Measurements from ENCODE around the gene NAGK. TPM values are rescaled to one million over a fixed set of nuclear protein-coding genes. Genes with fewer than 3 reads are reported as not detected.

The NAGK gene
- total RNA-seq, 4 donors from 2014 or later = 58.0 to 125 (median 67.6) TPM

- TF ChIP-seq EP300 (IDR thresholded peaks at IDR 0.05; ENCODE audit: low read depth) (no peak), POLR2AphosphoS5 (IDR thresholded peaks at IDR 0.05) (no peak), CTCF (IDR thresholded peaks at IDR 0.05) (no peak), POLR2A (IDR thresholded peaks at IDR 0.05) (no peak)
- WGBS, 2 donors (ENCODE audit: low coverage in 1 of 2) = 81 to 93% methylated on average over 4 to 6 of the region's 6 CpGs
- in situ Hi-C loops (cut with MboI; ENCODE audit: low pct_ligation_motif_present in 1 of 4, low pct_unique_long_range_greater_than_20kb in 1 of 4, low sequenced_read_pairs in 3 of 4) = no loop called here
- Histone ChIP-seq H3K27me3 (no peaks in the 10 kb centered on the region), H3K27ac (no peak overlapping the region), H3K9me3 (no peaks in the 10 kb centered on the region), H3K36me3 (peaks cover 0 to 12% (median 2%) of the 10 kb centered on the region in 4 donors), H3K4me1 (no peaks in the 10 kb centered on the region), H3K4me3 (no peak overlapping the region)
- DNase-seq = no peak
- intact Hi-C loops (cut with DNase I; ENCODE audit: low total_unique reads) = no loop called here
These were observed 51.7 kb downstream of the NAGK start for GRCh38 chr2:71120195-71120594.

GRCh38 chr2:71121479-71121878, 53.0 kb downstream of the NAGK start:
- Histone ChIP-seq H3K9me3 (no peaks in the 10 kb centered on the region), H3K4me1 (no peaks in the 10 kb centered on the region), H3K4me3 (no peak overlapping the region), H3K27me3 (no peaks in the 10 kb centered on the region), H3K36me3 (peaks cover 0 to 7% (median 2%) of the 10 kb centered on the region in 4 donors), H3K27ac (no peak overlapping the region)
- WGBS, 2 donors (ENCODE audit: low coverage in 1 of 2) = 100% methylated on average over 1 of the region's 1 CpG
- in situ Hi-C loops (cut with MboI; ENCODE audit: low pct_ligation_motif_present in 1 of 4, low pct_unique_long_range_greater_than_20kb in 1 of 4, low sequenced_read_pairs in 3 of 4) (no loop called here), intact Hi-C loops (cut with DNase I; ENCODE audit: low total_unique reads) (no loop called here)
- TF ChIP-seq POLR2A (IDR thresholded peaks at IDR 0.05) (no peak), EP300 (IDR thresholded peaks at IDR 0.05; ENCODE audit: low read depth) (no peak), POLR2AphosphoS5 (IDR thresholded peaks at IDR 0.05) (no peak), CTCF (IDR thresholded peaks at IDR 0.05) (no peak)
- DNase-seq = no peak

- in situ Hi-C loops (cut with MboI; ENCODE audit: low pct_ligation_motif_present in 1 of 4, low pct_unique_long_range_greater_than_20kb in 1 of 4, low sequenced_read_pairs in 3 of 4) (no loop called here), intact Hi-C loops (cut with DNase I; ENCODE audit: low total_unique reads) (no loop called here)
- no peak overlapping the region for H3K27ac ChIP-seq
- TF ChIP-seq POLR2A (IDR thresholded peaks at IDR 0.05) (no peak), POLR2AphosphoS5 (IDR thresholded peaks at IDR 0.05) (no peak), EP300 (IDR thresholded peaks at IDR 0.05; ENCODE audit: low read depth) (no peak), CTCF (IDR thresholded peaks at IDR 0.05) (no peak)
- no peak overlapping the region for H3K4me3 ChIP-seq
- no peaks in the 10 kb centered on the region for H3K9me3 ChIP-seq
- WGBS, 2 donors (ENCODE audit: low coverage in 1 of 2) = 72 to 90% methylated on average over 3 to 7 of the region's 7 CpGs
- peaks cover 0 to 6% (median 0%) of the 10 kb centered on the region in 4 donors for H3K4me1 ChIP-seq
- no peaks in the 10 kb centered on the region for H3K27me3 ChIP-seq
- H3K36me3 ChIP-seq = peaks cover 0 to 5% (median 2%) of the 10 kb centered on the region in 4 donors
- no peak for DNase-seq
These were observed 54.2 kb downstream of the NAGK start for GRCh38 chr2:71122387-71123298.

- intact Hi-C loops (cut with DNase I; ENCODE audit: low total_unique reads) (no loop called here), in situ Hi-C loops (cut with MboI; ENCODE audit: low pct_ligation_motif_present in 1 of 4, low pct_unique_long_range_greater_than_20kb in 1 of 4, low sequenced_read_pairs in 3 of 4) (no loop called here)
- no peak for DNase-seq
- Histone ChIP-seq H3K9me3 (no peaks in the 10 kb centered on the region), H3K4me1 (peaks cover 8 to 13% (median 12%) of the 10 kb centered on the region in 4 donors), H3K27ac (no peak overlapping the region), H3K36me3 (peaks cover 0 to 5% (median 2%) of the 10 kb centered on the region in 4 donors), H3K27me3 (no peaks in the 10 kb centered on the region), H3K4me3 (no peak overlapping the region)
- WGBS, 2 donors (ENCODE audit: low coverage in 1 of 2) = 94 to 97% methylated on average over 4 to 7 of the region's 7 CpGs
- no peak for TF ChIP-seq EP300 (IDR thresholded peaks at IDR 0.05; ENCODE audit: low read depth)
- TF ChIP-seq CTCF (IDR thresholded peaks at IDR 0.05) = no peak
- no peak for TF ChIP-seq POLR2AphosphoS5 (IDR thresholded peaks at IDR 0.05)
- TF ChIP-seq POLR2A (IDR thresholded peaks at IDR 0.05) = no peak
These were observed 57.3 kb downstream of the NAGK start for GRCh38 chr2:71125506-71126294.

Measured in transverse colon (tissue), 4 donors.